ENCODE measurements around the gene PBRM1.
"Not testable (repeated sequence)": the region's sequence is repeated elsewhere in the genome, so short reads cannot be mapped to it uniquely, and the experiment has no call there.

The PBRM1 gene

GRCh38 chr3:52703341-52703740 lies 17.6 kb upstream of the PBRM1 start:
- no peak for DNase-seq

DNA sequence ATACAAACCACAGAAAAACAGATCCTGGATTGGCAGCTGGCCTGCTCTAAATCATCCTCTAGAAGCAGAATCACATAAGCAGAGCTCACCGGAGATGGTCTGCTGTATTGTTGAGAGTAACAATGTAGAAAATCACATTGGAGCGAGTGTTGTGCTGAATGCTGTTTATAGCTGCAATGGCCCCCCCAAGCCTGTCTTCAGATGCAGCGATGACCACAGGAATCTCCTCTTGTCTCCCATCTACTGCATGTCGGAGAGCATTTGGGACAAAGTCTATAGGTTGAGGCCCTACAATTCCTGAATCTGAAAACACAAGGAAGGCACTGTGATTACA lies 11.9 kb upstream of the PBRM1 start:
- DNase-seq = no peak

DNA sequence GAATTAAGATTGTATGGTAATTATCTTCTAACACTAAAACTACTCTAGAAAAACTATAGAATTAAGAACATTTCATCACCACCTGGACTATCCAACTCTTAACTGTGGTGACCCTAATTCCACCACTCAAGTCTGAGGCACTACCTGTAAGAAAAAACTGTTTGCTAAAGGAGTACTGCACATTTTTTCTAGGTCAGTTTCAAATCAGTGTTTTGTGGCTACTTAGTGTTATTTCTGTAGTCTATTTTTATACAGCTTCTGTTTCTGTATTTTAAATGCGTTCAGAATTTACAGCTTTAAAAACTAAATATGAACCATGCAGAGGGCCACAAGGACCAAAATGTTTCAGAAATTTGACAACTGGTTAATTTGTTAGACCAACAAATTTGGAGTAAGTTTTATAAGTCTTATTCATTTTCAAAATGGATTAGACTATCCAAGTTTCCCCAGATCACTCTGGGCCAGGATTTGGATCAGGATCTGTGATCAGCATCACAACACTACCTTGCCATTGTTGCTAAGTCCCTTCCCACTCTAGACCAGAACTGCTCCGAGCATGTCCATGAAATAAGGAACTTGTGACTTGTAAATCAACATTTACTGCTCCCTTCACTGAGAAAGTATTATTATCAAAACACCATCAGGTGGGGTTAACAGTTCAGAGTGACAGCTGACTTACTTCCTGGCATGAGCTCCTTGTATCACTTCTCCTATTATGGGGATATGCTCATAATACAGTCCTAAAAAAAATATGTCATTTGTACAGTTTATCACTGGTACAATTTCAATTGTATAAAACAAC lies 11.3 kb upstream of the PBRM1 start:
- DNase-seq = no peak

DNA sequence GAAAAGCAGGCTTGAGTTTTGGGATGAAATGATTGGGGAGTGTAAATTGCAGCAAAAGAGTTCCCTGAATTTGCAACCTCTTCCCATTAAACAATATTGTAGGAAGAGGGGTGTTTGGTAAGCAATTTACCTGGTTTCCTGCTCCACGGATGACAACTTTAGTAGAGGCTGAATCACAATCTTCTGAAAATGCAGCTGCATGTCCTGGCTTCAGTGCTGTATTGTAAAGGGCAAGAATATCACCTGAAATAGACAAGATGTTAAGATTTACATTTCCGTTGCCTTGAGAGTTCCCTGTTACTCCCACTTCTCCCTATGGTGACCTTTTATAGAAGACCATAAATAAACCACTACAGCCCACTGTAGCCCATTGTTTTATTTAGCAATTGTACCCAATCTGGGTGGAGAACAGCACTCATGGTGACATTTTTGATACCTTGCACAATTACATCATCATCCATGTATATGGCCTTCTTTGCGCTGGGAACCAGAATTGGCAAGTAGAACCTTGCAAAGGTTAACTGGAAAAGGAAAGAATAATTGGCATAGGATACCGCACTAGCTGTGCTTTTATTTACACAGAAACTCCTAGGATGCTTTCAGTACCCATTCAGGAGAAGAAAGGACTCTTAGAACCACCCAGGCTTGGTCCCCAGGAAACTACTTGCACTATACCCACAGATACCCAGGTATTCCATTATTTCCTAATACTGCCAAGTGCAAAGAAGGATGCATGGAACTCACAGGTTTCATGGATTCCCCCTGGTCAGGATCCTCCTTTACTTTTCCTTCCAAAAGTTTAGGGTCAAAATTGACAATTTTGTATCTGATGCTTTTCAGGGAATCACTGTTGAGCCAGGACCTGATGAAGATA lies 10.3 kb upstream of the PBRM1 start:
- DNase-seq = no peak

DNA sequence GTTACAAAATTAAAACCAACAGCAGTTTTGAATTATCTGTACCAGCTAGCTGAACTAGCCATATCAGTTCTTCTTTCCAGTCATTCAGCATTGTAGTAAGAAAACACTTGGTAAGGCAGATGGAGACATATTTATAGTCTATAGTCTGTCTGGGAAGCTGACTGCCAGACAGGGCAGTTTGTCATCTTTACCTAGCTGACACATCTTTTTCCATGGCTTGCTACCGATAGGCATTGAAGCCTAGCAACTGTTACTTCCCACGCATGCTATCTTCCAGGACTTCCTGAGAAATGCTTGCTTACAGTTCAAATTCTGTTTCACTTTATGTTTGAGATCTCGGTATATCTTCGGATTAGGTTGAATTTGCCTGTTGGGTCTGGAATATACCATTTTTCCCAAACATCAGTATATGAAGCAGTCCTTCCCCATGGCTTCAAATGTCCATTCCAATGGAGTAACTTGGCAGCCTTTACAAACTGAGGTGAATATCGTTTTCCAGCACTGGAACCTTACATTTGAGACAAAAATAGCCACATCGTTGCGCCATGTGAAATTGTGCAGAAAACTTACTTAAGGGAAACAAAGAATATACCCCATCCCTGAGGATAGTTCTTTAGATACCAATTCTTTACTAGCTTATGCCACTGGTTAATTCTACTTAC lies 8.9 kb upstream of the PBRM1 start:
- DNase-seq = no peak

DNA sequence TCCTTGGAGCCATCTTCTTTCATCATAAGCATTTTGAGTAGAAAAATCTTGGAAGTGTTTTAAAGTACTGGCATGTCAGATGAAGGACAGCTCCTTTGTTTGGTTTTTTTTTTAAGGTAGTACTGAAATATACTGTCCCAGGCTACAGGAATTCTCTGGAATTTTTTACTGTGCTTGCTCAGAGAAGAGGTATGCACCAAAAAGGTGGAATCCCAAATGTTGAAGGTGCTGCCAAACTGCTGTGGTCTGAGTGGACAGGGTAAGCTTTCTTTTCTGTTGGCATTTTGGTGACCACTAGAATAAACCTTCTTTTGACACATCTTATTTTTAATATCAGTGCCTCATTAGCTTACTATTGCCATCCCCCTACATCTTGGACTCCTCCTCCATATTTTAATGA lies 7.4 kb upstream of the PBRM1 start:
- no peak for DNase-seq

DNA sequence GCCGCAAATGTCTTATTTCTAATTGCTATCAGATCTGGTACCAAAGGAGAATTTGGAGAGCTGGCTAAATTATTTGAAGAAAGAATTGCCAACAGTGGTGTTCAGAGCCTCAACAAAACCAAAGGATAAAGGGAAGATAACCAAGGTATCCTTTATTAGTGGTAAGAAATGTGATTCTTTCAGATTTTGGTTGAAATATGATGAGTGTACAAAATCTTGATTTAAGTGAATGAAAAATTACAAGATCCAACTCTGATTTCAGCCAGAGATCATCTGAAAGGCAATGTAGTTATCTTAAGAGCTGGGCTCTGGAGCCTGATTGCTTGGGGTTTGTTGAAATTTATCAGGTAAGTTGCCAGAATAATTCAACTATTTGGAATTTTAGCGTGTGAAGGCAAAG lies 4.8 kb upstream of the PBRM1 start:
- DNase-seq = no peak

DNA sequence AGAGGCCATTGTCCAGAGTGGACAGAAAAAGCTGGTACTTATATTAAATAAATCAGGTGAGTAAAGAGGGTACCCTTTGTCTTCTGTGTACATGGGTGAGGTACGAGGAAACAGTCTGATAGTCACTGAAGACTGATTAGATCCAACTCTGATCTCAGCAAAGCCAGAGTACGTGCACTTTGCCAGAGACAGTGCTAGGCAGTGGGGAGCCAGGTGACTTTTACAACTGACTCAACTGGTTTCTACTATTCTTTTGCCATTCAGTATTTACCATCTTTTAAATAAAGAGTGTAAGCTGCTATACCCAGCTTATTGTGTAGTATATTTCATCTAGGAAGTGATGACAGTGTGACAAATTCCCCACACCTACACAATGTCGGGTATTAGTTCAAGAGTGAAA lies 3.4 kb upstream of the PBRM1 start:
- no peak for DNase-seq

- no peak for DNase-seq
Observed at GRCh38 chr3:52688266-52688665, 2.6 kb upstream of the PBRM1 start.

DNA sequence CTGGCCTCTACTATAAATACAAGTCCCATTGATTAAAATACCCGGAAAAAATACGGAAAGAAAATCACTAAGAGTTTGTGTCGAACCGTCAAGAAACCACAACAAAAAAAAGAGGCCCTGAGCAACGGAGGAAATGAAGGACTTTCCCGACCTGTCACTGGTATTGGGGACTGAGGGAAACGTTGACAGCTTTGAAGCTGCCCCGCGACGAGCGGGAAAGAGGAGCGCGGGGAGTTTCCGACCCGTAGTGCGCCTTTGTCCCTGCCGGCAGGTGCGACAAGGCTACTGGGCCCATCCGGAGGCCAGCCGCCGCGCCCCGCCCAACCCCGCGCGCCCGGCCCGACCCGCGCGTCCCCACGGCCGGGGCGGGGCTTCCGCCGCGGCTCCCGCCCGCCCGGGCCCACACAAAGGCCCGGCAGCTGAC lies 416 bp downstream of the PBRM1 start:
- peak; percentile 79 for DNase-seq

DNA sequence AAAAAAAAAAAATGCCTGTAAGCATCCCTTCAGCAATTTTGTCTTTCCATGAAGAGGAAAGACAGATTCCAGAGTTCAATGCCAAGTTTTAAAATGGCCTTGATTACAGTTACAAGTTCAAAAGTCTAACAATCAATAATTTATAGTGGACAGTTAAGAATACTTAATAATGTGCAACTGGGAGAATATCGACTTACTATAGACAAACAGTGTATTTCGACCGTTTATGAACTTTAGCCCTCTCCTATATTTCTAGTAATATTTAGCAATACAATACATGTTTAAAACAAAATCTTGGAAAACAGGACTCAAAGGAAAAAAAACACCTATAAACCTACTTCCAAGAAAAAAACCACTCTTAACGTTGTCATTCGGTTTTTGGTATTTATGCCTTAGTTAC lies 1.5 kb downstream of the PBRM1 start:
- no peak for DNase-seq

- DNase-seq = no peak
Observed at GRCh38 chr3:52683611-52684010, 2.1 kb downstream of the PBRM1 start.

GRCh38 chr3:52682016-52682415 lies 3.7 kb downstream of the PBRM1 start:
- DNase-seq = peak; percentile 34

DNA sequence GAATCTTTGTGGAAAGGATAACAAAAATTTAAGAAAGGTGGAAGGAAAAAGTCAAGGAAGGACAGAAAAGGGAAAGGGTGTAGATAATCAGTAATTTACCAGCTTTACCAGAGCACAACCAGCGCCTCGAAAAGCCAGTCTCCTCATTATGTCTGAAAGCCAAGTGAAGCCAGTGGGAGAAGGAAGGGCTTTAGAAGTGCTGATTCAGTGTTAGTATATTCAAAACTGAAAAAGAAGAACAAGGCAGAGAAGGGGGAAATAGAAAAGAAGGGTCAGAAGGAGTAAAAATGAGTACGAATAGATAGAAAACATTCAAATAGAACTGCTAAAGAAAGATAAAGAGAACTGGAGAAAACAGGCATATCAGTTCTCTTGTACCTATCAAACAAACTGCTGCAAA lies 4.1 kb downstream of the PBRM1 start:
- no peak for DNase-seq

GRCh38 chr3:52679811-52680210 lies 5.9 kb downstream of the PBRM1 start:
- DNase-seq = no peak

GRCh38 chr3:52679199-52679538 lies 6.5 kb downstream of the PBRM1 start:
- no peak for DNase-seq

DNA sequence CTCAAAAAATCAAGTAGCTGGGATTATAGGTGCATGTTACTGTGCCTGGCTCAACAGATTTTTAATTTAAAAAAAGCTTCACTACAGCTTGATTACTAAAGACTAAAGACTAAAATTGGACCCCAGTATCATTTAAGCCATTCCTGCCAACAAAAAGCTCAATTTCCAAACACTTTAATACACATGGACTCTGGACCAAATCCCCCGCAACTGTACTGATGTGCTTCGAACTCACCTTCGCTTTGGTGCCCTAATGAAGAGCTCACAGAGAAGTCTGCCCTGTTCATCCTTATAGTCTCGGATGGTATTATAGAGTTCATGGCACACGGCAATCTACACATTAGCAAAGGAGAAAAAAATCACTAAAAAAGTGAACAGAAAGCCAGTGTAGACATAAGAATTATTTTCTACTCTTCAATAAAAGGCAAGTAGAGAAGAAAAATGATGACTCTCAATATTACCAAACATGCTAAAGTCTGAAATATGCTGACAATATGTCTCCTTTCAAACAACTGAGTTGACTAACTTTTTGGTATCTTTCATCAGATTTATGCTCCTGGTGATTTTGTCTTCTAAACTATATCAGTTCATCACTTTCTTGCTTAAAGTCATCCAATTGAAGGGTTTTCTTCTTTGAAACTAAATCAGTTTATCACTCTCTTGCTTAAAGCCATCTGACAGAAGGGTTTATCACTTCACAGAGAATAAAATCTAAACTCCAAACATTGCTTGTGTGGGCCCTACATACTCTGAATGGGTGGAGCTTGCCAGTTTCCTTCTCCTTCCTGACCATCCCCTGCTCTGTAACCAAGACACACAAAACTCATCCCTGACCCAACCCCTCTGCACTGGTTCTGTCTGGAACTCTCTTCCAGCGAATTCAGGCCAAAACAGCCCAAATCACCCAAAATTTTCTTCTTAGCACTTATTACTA lies 7.2 kb downstream of the PBRM1 start:
- no peak for DNase-seq

GRCh38 chr3:52676201-52676600 lies 9.5 kb downstream of the PBRM1 start:
- DNase-seq = not testable (repeated sequence)

GRCh38 chr3:52671676-52672075 lies 14.0 kb downstream of the PBRM1 start:
- DNase-seq = no peak

DNA sequence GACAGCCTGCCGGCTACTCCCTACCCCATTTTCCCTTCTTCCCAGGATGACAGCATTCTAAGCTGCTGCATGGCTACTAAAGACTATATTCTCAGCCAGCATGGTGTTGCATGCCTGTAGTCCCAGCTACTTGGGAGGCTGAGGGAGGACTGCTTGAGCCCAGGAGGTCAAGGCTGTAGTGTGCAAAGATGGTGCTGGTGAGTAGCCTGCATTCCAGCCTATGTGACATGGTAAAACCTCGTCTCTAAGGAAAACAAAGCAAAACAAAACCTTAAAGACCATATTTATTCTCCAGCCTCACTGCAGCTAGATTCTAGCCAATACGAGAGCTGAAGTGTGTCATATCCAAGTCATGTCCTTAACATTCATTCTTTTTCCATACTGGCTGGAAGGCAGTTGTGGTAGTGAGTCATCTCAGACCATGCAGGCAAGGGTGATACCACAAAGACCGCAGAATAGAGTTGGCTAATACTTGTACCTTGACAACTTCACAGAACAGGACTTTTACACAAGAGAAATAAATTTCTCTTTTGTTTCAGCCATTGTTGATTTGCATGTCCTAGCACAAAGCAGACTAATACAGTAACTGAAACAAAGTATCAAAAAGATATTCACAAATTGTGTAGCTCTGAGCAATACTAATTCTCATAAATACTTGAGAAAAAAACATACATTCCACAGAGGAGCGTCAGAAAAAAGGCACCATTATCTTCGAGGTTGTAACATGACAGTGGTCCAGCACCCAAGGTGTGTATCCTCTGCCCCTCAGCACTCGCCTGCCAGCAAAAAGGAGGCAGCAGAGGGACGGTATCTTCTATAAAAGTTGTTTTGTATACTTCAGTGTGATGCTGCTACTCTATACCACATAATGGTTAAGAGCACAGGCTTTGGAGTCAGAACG lies 14.8 kb downstream of the PBRM1 start:
- DNase-seq = peak; percentile 42

DNA sequence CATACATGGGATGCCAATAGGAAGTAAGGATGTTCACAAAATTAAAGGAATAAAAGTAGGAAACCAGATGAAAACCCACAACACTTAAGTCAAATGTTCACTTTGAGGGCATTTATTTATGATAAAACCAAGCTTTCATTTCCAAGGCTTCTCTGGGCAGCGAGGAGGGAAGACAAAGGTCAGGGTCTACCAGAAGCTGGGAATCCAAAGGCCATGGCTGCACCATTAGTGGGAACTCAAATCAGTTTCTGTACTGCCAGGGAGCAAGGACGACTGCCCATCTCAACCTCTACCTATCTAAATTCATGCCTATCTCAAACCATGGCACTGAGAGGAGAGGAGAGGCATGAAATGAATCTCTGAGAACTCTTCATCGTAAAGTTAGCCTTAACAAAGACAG lies 22.6 kb downstream of the PBRM1 start:
- DNase-seq = no peak

GRCh38 chr3:52660046-52660445 lies 25.7 kb downstream of the PBRM1 start:
- DNase-seq = no peak

All from stimulated activated naive CD4-positive, alpha-beta T cell treated with Interleukin-2 at 50 U/mL for 16 hours (primary cell).